GM12865 (cell line): ENCODE data around the gene GATB.

ENCODE experiments used
- DNase-seq: peaks from one replicate; pipeline ENCODE4 v3.0.0; 2010; ENCODE audit warnings: low read depth
- H3K4me3 ChIP-seq: 2 replicates; pipeline ENCODE4 v1.5.1; 2011; ENCODE audit warnings: mild to moderate bottlenecking, low read depth, low read length, control low read depth
- CTCF ChIP-seq: IDR thresholded peaks from 2 replicates; pipeline ENCODE4 v1.5.1; 2011; ENCODE audit warnings: low read length, control low read depth, low read depth, inconsistent platforms; ENCODE audit not compliant: insufficient read depth; ENCODE audit errors: missing control alignments

The GATB gene

GRCh38 chr4:151653548-151653918 lies 107.3 kb downstream of the GATB start:
- TF ChIP-seq CTCF = no peak
- H3K4me3 ChIP-seq = no peak overlapping the region
- no peak for DNase-seq

GRCh38 chr4:151652841-151653547 lies 107.8 kb downstream of the GATB start:
- H3K4me3 ChIP-seq = no peak overlapping the region
- no peak for TF ChIP-seq CTCF
- no peak for DNase-seq

GRCh38 chr4:151651496-151651895 lies 109.3 kb downstream of the GATB start:
- TF ChIP-seq CTCF = no peak
- H3K4me3 ChIP-seq = no peak overlapping the region
- DNase-seq = no peak

- no peak for DNase-seq
- TF ChIP-seq CTCF = no peak
- no peak overlapping the region for H3K4me3 ChIP-seq
Observed at GRCh38 chr4:151649479-151649878, 111.3 kb downstream of the GATB start.

GRCh38 chr4:151646322-151646721 lies 114.5 kb downstream of the GATB start:
- no peak overlapping the region for H3K4me3 ChIP-seq
- TF ChIP-seq CTCF = no peak
- no peak for DNase-seq

- peak; percentile 5 for DNase-seq
- no peak overlapping the region for H3K4me3 ChIP-seq
- TF ChIP-seq CTCF = peak; percentile 39
Observed at GRCh38 chr4:151644622-151645021, 116.2 kb downstream of the GATB start.

GRCh38 chr4:151643564-151643963 lies 117.2 kb downstream of the GATB start:
- no peak for DNase-seq
- TF ChIP-seq CTCF = no peak
- H3K4me3 ChIP-seq = no peak overlapping the region
